WTC11 (cell line): ENCODE results near the gene DRG2.

Experiments
- NFYB ChIP-seq: sonication (generic); formaldehyde crosslinking; conservative IDR thresholded peaks from 2 replicates; pipeline ENCODE4 v1.8.0; 2022; ENCODE audit warnings: low read depth, missing genetic modification reagents
- SMAD4 ChIP-seq: sonication (generic); formaldehyde crosslinking; IDR thresholded peaks from 2 replicates; pipeline ENCODE4 v1.8.0; 2022; ENCODE audit warnings: mild to moderate bottlenecking, missing genetic modification reagents
- SP1 ChIP-seq: sonication (generic); formaldehyde crosslinking; conservative IDR thresholded peaks from 2 replicates; pipeline ENCODE4 v1.8.1; 2022; ENCODE audit warnings: missing genetic modification reagents
- TF ChIP-seq, protein P1 (sequence below): sonication (generic); formaldehyde crosslinking; conservative IDR thresholded peaks from 2 replicates; pipeline ENCODE4 v1.8.1; 2022; ENCODE audit warnings: mild to moderate bottlenecking, missing genetic modification reagents
- TF ChIP-seq, protein P2 (sequence below): fragments of 200-600 bp; IDR thresholded peaks from 2 replicates; pipeline ENCODE4 v1.8.0; 2022; ENCODE audit warnings: antibody characterized with exemption
- TF ChIP-seq, protein P3 (sequence below): sonication (generic); formaldehyde crosslinking; IDR thresholded peaks from 2 replicates; pipeline ENCODE4 v1.8.0; 2022; ENCODE audit warnings: mild to moderate bottlenecking, missing genetic modification reagents

DNA sequence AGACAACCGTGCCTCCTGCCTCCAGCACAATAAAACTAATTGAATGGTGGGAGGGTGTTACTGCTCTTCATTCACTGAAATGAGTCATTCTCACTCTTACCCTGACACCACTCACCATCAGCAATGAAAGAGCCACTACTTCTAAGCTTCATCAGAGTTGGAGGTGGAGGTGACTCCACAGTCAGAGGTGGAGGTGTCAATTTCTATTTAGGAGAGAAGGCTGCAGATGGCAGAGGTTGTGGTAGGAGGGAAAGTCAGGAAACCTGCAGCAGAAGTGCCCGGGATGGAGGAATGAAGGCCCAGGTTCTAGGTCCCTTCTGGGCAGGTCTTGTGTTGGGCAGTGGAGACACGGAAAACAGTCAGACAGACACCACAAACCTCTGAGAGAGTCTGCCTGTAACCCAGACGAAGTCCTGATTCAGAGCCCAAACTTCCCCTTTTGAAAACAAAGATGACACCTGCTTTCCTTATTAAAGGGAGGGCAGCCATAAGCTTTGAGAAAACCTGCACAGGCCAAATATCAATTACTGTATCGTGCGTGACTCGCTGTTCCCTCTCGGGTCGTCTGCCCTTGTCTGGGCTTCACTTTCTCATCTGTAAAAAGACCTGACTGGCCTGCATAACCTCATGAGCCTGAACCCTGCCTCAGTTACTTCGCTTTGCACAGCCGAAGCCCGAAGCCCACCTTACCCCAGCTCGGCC, 49.4 kb upstream of the DRG2 start:
- TF ChIP-seq SMAD4 (CRISPR knock-in tag) (no peak), NFYB (CRISPR knock-in tag) (no peak), SP1 (CRISPR knock-in tag) (no peak)
- TF ChIP-seq, protein P1, sequence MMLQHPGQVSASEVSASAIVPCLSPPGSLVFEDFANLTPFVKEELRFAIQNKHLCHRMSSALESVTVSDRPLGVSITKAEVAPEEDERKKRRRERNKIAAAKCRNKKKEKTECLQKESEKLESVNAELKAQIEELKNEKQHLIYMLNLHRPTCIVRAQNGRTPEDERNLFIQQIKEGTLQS (CRISPR knock-in tag): no peak
- TF ChIP-seq, protein P2, sequence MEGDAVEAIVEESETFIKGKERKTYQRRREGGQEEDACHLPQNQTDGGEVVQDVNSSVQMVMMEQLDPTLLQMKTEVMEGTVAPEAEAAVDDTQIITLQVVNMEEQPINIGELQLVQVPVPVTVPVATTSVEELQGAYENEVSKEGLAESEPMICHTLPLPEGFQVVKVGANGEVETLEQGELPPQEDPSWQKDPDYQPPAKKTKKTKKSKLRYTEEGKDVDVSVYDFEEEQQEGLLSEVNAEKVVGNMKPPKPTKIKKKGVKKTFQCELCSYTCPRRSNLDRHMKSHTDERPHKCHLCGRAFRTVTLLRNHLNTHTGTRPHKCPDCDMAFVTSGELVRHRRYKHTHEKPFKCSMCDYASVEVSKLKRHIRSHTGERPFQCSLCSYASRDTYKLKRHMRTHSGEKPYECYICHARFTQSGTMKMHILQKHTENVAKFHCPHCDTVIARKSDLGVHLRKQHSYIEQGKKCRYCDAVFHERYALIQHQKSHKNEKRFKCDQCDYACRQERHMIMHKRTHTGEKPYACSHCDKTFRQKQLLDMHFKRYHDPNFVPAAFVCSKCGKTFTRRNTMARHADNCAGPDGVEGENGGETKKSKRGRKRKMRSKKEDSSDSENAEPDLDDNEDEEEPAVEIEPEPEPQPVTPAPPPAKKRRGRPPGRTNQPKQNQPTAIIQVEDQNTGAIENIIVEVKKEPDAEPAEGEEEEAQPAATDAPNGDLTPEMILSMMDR: no peak
- TF ChIP-seq, protein P3, sequence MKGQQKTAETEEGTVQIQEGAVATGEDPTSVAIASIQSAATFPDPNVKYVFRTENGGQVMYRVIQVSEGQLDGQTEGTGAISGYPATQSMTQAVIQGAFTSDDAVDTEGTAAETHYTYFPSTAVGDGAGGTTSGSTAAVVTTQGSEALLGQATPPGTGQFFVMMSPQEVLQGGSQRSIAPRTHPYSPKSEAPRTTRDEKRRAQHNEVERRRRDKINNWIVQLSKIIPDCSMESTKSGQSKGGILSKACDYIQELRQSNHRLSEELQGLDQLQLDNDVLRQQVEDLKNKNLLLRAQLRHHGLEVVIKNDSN (CRISPR knock-in tag): no peak
